Left lobe of liver (tissue), 2 donors: Measurements from ENCODE around the gene LCN2. TPM values are rescaled to one million over a fixed set of nuclear protein-coding genes. Genes with fewer than 3 reads are reported as not detected.
"Not testable (repeated sequence)": the region's sequence is repeated elsewhere in the genome, so short reads cannot be mapped to it uniquely, and the experiment has no call there.

Experiments
- ATAC-seq: fragments of 200-7000 bp; cut with Tn5 transposase; one replicate; pipeline ENCODE4 v1.9.1; 2020; ENCODE audit warnings: mild to moderate bottlenecking, moderate library complexity
- DNase-seq: peaks from one replicate; pipeline ENCODE4 v3.0.0-alpha.2; 2020; ENCODE audit warnings: low spot score
- total RNA-seq: library from RNA; stranded (reverse); gene quantifications from one replicate; pipeline ENCODE4 v1.2.1, GENCODE V29; 2021
- donor health status: DM: no; HTN: no; CAD: no; lungs with moderate emphysema.
- donor health status: DM: no; HTN: yes; CAD: no.

Gene LCN2
- total RNA-seq, 1 donor from 2014 or later: 2.7 TPM

GRCh38 chr9:128163523-128164306 lies 14.5 kb downstream of the LCN2 start:
- ATAC-seq (no peak), DNase-seq (no peak)

- no peak for DNase-seq
- no peak for ATAC-seq
Observed at GRCh38 chr9:128164307-128164885, 15.1 kb downstream of the LCN2 start.

- no peak for DNase-seq
Observed at GRCh38 chr9:128166169-128166568, 16.9 kb downstream of the LCN2 start.

DNA sequence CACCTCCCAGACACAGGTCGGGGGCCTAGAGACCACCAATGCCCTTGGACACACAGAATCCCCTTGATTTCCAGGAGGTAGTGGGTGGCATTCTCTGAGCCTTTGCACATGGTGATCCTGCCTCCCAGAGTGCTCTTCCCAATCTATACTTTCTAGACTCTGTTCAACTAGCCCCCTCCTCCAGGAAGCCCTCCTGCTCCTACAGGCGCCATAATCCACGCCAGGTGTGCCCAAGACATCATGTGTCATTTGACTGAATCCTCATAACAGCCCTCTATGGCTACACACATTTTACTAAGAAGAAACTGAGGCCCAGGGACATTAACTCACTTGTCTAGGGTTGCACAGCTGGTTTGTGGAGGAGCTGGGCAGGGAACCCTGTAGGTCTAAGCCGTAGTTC lies 18.0 kb downstream of the LCN2 start:
- DNase-seq (no peak), ATAC-seq (no peak)

More at GRCh38 chr9:128166169-128166568, 16.9 kb downstream of the LCN2 start:
- ATAC-seq: no peak

- ATAC-seq (no peak), DNase-seq (no peak)
Observed at GRCh38 chr9:128168731-128169308, 19.6 kb downstream of the LCN2 start.

- DNase-seq: no peak
- no peak for ATAC-seq
Observed at GRCh38 chr9:128169492-128169891, 20.2 kb downstream of the LCN2 start.

- no peak for ATAC-seq
- DNase-seq: no peak
Observed at GRCh38 chr9:128169925-128170324, 20.7 kb downstream of the LCN2 start.

DNA sequence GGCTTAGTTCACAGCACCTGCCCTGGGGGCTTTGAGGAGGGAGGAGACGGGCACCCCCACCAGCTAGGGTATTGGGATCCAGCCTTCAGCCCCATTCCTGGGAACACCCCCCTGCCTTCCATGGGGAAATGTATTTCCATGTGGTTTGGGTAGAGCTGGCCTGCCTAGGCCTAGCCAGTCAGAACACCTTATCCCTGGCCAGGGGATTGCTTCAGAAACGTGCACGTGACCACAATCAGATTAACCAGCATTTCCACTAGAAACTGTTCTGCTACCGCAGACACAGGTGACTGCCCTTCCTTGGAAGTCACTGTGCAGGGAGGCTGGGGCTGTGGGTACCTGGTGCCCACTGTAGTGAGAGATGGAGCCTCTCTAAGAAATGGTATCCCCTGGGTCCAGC lies 24.8 kb downstream of the LCN2 start:
- ATAC-seq (no peak), DNase-seq (no peak)

DNA sequence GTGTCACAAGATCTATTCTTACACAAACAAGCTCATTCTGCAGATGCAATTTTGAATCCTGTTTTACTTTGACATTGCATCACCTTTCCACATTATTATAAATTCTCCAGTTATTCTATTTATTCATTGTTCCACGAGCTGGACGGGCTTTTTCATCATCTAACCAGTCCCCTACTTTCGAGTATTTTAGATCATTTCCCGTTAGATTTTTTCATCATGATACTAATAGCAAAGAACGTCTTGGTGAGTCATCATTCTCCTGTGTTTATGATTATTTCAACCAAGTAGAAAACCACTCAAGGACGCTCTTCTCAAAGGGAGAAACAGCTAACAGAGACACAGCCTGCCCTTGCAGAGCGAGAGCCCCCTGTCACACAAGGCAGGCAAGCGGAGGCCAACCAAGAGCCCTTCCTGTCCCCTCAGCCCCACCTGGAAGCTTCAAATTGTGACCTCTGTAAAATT lies 25.9 kb downstream of the LCN2 start:
- ATAC-seq (no peak), DNase-seq (no peak)

- DNase-seq (no peak), ATAC-seq (no peak)
Observed at GRCh38 chr9:128175726-128176125, 26.5 kb downstream of the LCN2 start.

DNA sequence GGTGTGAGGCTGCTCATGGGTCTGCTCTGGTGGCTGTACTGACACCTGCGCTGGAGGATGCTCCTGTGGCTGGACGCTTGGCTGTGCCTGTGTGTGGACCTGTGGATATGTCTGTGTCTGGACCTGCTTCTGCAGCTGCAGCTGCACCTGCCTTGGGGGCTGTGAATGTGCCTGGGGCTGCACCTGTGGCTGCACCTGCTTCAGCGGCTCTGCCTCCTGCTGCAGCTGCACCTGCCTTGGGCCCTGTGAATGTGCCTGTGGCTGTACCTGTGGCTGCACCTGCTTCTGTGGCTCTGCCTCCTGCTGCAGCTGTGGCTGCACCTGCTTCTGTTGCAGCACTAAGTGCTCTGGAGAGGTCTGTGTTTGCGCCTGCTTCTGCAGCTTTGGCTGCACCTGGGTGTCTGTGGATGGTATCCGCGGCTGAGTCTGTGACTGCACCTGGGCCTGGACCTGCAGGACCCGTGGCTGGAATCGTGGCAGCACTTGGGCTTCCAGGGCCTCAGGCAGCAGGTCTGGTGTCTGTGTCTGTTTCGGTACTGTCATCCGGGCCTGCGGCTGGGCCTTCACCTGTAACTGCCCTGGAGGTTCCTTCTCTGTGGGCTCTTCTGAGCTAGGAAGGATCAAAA lies 29.7 kb downstream of the LCN2 start:
- no peak for DNase-seq
- no peak for ATAC-seq

DNA sequence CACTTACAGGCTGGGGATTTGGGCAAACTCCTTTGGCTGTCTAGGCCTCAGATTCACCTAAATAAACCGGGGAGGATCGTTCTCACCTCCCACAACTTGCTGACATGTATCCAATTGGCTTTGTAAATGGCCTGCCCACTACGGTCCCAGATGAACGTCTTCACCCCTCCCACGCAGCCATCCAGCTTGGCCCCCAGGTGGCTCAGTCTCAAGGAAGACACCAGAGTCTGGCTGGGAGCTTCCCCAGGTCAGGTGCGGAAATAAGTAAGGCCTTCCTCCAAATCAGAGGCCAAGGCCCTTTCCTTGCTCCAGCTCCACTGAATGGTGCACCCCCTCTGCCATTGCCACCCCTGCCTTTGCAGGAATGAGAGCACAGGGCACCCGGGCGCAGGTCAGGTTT lies 30.7 kb downstream of the LCN2 start:
- ATAC-seq (no peak), DNase-seq (no peak)

DNA sequence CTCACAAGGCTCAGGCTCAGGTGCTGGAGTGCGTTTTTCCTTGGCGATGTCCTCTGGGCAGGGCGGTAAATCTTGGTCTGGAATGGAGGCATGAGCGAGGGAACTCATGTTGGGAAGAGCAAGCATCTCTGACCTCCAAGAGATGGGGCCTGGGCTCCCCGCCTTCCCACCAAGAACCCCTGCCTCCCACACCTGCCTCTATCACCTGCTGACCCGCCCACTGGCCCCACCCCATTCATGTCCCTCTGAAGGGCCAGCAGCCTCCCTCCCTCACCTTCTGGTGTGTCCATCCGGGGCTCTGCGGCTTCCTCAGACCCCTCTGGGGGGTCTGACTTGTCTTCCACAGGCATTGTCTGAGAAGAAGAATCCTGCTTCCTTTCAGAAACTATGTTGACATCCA lies 31.2 kb downstream of the LCN2 start:
- no peak for DNase-seq
- no peak for ATAC-seq

- not testable (repeated sequence) for ATAC-seq, DNase-seq
Observed at GRCh38 chr9:128181480-128181879, 32.2 kb downstream of the LCN2 start.

GRCh38 chr9:128182893-128183588 lies 33.8 kb downstream of the LCN2 start:
- ATAC-seq (no peak), DNase-seq (no peak)

GRCh38 chr9:128185979-128186965 lies 37.0 kb downstream of the LCN2 start:
- DNase-seq: no peak
- ATAC-seq: no peak

- no peak for DNase-seq
- no peak for ATAC-seq
Observed at GRCh38 chr9:128187361-128187760, 38.1 kb downstream of the LCN2 start.

DNA sequence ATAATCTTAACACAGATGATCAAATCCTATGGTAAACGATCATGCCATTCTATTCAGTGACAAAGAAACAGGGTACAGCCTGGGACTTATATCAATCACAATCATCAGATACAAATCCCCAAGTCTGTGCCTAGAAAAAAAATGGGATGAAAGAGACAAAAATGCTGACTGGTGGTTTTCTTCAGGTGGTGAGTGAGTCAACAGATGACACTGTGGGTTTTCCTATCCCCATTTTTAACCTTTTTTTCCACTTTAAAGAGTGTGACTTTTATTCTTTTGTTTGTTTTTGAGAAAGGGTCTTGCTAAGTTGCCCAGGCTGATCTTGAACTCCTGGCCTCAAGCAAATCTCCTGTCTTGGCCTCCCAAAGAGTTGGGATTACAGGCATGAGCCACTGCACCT lies 39.0 kb downstream of the LCN2 start:
- ATAC-seq: no peak
- DNase-seq: no peak

GRCh38 chr9:128190013-128190412 lies 40.8 kb downstream of the LCN2 start:
- ATAC-seq (peak; percentile 8), DNase-seq (no peak)
